ENCODE results near the gene REXO5.

The REXO5 gene

GRCh38 chr16:20894388-20894787 is 88.1 kb downstream of the REXO5 start:
- no peak overlapping the region for H3K4me3 ChIP-seq (ENCODE audit: low read depth in 1 of 2, low read length in 1 of 2)
- no peaks in the 10 kb centered on the region for H3K27me3 ChIP-seq
- H3K9me3 ChIP-seq: no peaks in the 10 kb centered on the region
- H3K27ac ChIP-seq: no peak overlapping the region
- peaks cover 3 to 4% of the 10 kb centered on the region in 2 experiments for H3K4me1 ChIP-seq (ENCODE audit: control insufficient read depth in 1 of 2, insufficient read depth in 1 of 2, low read depth in 1 of 2, low read length in 1 of 2)
- TF ChIP-seq, protein P1, sequence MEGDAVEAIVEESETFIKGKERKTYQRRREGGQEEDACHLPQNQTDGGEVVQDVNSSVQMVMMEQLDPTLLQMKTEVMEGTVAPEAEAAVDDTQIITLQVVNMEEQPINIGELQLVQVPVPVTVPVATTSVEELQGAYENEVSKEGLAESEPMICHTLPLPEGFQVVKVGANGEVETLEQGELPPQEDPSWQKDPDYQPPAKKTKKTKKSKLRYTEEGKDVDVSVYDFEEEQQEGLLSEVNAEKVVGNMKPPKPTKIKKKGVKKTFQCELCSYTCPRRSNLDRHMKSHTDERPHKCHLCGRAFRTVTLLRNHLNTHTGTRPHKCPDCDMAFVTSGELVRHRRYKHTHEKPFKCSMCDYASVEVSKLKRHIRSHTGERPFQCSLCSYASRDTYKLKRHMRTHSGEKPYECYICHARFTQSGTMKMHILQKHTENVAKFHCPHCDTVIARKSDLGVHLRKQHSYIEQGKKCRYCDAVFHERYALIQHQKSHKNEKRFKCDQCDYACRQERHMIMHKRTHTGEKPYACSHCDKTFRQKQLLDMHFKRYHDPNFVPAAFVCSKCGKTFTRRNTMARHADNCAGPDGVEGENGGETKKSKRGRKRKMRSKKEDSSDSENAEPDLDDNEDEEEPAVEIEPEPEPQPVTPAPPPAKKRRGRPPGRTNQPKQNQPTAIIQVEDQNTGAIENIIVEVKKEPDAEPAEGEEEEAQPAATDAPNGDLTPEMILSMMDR (IDR thresholded peaks at IDR 0.05): no peak
- H3K36me3 ChIP-seq: peaks cover 17% of the 10 kb centered on the region

GRCh38 chr16:20897253-20897897 is 91.0 kb downstream of the REXO5 start:
- H3K4me1 ChIP-seq (ENCODE audit: control insufficient read depth in 1 of 2, insufficient read depth in 1 of 2, low read depth in 1 of 2, low read length in 1 of 2): peaks cover 19 to 25% of the 10 kb centered on the region in 2 experiments
- H3K9me3 ChIP-seq: no peaks in the 10 kb centered on the region
- no peak overlapping the region for H3K4me3 ChIP-seq (ENCODE audit: low read depth in 1 of 2, low read length in 1 of 2)
- TF ChIP-seq, protein P1 (IDR thresholded peaks at IDR 0.05): no peak
- H3K27me3 ChIP-seq: no peaks in the 10 kb centered on the region
- no peak overlapping the region for H3K27ac ChIP-seq
- peaks cover 12% of the 10 kb centered on the region for H3K36me3 ChIP-seq

- TF ChIP-seq, protein P1 (IDR thresholded peaks at IDR 0.05): no peak
- Histone ChIP-seq H3K4me1 (ENCODE audit: control insufficient read depth in 1 of 2, insufficient read depth in 1 of 2, low read depth in 1 of 2, low read length in 1 of 2) (peaks cover 25 to 30% of the 10 kb centered on the region in 2 experiments), H3K9me3 (no peaks in the 10 kb centered on the region), H3K36me3 (peaks cover 12% of the 10 kb centered on the region), H3K4me3 (ENCODE audit: low read depth in 1 of 2, low read length in 1 of 2) (no peak overlapping the region), H3K27me3 (no peaks in the 10 kb centered on the region), H3K27ac (no peak overlapping the region)
These were observed 91.6 kb downstream of the REXO5 start for GRCh38 chr16:20897922-20898321.

DNA sequence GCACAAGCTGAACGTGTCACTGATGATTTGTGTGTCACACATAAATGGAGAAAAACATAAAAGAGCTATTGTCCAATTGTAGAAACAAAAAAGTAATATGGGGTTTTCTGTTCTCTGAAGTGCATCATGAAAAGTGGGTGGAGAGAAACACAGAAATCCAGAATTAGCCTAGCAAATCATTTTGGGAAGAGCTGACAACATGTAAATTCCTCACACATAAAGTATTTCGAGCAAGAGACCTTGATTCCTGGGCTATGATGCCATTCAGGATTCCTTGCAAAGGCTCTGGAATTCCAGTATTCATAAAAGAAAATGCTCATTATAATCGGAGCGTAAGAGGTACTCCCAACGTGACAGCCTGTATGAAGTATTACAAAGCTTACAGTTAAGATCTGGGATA is 92.7 kb downstream of the REXO5 start:
- H3K27me3 ChIP-seq: no peaks in the 10 kb centered on the region
- peaks cover 36 to 42% of the 10 kb centered on the region in 2 experiments for H3K4me1 ChIP-seq (ENCODE audit: control insufficient read depth in 1 of 2, insufficient read depth in 1 of 2, low read depth in 1 of 2, low read length in 1 of 2)
- peak overlapping the region; percentile 88 to 92 for H3K4me3 ChIP-seq (ENCODE audit: low read depth in 1 of 2, low read length in 1 of 2)
- TF ChIP-seq, protein P1 (IDR thresholded peaks at IDR 0.05): no peak
- H3K27ac ChIP-seq: peak overlapping the region; percentile 97
- H3K9me3 ChIP-seq: no peaks in the 10 kb centered on the region
- H3K36me3 ChIP-seq: peaks cover 5% of the 10 kb centered on the region

Data from neutrophil (primary cell).